ENCODE measurements around the gene IGFLR1.

Gene IGFLR1

DNA sequence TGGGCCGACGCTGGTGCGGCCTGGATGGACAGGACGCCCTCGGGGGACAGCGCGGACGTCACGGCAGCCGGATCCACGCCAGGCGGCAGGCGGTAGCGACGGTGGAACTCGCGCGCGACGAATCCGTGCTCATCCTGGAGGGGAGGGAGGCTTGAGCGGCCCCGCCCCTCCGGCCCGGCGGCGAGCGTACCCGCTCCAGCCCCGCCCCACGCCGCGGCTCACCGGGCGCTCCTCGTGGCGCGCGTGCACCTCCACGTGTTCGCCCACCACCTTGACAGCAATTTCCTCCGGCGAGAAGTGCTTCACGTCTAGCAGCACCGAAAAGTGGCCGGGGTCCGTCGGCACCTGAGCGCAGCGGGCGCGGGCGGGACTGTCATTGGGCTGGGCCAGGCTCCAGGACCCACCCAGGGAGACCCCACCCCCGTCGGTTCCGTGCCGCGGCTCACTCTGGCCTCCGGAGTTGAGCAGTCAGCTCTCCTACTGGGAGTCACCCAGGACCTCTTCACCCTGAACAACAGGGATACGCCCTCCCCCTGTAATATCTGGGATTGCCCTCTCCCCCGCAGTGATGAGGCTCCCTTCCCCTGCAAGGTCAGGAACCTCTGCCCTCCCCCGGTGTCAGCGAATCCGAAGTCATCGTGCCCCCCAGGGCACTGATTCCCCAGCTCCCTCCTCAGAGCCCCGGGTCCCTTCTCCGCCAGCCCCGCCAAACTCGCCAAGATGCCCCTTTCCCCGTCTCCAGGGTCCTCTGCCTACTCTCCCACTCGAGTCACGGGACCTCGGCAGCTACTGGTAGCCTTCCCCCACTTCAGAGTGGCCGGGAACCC is 13.5 kb upstream of the IGFLR1 start:
- DNase-seq (ENCODE audit: low spot score): no peak

DNA sequence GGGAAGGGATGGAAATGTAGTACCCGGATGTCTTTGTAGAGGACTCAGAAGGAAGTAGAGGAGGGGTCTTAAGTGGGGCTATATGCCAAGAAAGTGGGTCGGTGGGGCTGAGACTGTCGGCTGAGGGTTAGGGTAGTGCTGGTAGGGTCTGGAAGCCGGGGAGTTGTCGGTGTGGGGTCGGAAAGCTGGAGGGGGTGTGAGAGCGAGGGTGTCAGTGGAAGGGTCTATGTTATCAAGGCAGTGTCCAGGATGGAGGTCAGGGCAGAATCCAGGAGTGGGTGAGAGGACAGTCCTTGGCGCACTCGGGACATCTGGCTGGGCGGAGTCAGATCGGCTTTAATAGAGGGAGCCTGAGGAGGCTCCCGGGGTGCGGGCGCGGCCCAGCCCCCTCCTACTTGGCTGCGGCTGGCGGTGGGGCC is 12.9 kb upstream of the IGFLR1 start:
- no peak for DNase-seq (ENCODE audit: low spot score)

DNA sequence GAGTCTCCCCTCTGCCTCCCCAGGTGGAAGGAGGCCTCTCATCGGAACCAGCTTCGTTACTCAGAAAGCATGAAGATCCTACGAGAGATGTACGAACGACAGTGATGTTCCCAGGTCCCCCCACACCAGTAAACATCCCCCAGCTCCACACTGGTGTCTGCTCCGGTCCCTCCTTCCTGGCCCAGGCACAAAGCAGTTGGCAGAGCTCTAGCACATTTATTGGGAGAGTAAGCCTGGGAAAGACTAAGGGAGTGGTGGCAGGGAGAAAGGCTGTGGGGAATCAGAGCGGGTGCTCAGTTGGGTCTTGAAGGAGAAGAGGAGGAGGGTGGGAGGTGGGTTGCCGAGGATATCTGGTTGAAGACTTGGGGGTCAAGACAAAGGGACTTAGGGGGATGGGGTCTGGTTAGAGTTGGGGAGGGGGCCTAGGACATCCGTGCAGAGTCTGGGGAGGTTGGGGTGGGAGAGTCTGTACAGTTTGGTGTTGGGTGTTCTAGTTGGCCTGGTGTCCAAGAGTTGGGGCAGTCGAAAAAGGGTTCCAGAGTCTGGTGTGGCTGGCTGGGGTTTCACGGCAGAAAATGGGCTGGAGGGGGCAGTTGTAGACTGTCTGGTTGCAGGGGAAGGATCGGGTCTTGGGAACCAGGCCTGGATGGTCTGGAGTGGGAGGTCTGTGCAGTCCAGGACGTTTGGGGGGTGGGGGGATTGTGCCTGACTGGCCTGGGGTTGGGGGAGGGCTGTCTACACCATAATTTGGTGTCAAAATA is 12.3 kb upstream of the IGFLR1 start:
- no peak for DNase-seq (ENCODE audit: low spot score)

DNA sequence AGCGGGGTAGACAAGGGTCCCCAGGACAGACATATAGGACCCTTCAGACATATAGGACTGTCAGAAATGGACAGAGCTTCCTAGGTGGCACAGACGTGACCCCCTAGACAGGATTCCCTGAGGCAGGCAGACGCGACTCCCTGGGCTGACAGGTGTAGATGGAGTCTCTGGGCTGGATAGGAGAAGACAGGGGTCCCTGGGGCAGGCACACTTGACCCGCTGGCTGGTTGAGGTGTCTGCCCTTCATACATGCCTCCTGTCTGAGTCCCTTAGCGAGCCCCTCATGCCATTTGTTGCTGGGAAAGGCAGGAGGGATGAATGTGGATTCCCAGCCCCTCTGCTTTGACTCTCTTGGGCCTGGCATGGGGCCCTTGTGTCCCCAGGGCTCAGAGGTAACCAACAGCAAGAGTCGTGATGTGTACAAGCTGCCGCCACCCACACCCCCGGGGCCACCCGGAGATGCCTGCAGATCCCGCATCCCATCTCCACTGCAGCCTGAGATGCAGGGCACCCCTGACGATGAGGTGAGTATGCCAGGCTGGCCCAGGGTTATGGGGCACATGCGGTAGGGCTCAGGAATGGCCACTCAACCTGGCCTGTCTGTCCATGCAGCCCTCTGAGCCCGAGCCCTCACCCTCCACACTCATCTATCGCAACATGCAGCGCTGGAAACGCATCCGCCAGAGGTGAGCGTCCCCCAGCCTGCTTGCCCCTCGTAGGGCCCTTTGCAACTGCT is 11.6 kb upstream of the IGFLR1 start:
- no peak for DNase-seq (ENCODE audit: low spot score)

DNA sequence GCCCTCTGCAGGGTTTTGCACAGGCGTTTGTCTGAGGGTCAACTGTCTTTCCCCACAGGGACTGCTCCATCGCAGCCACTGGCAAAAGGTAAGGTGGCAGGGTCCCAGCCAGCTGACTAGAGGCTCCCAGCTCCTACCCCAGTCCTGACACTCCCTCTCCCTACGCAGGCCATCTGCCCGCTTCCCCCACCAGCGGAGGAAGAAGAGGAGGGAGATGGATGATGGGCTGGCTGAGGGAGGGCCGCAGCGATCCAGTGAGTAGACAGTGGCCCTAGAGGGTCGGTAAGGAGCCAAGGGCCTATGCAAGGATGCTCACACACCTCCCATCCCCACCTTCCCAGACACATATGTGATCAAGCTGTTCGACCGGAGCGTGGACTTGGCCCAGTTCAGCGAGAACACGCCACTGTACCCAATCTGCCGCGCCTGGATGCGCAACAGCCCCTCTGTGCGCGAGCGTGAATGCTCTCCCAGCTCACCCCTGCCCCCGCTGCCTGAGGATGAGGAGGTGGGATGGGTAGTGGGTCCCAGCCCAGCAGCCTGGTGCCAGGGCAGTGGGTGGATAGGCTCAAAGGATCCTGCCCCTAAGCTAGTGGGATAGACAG is 10.6 kb upstream of the IGFLR1 start:
- DNase-seq (ENCODE audit: low spot score): no peak

DNA sequence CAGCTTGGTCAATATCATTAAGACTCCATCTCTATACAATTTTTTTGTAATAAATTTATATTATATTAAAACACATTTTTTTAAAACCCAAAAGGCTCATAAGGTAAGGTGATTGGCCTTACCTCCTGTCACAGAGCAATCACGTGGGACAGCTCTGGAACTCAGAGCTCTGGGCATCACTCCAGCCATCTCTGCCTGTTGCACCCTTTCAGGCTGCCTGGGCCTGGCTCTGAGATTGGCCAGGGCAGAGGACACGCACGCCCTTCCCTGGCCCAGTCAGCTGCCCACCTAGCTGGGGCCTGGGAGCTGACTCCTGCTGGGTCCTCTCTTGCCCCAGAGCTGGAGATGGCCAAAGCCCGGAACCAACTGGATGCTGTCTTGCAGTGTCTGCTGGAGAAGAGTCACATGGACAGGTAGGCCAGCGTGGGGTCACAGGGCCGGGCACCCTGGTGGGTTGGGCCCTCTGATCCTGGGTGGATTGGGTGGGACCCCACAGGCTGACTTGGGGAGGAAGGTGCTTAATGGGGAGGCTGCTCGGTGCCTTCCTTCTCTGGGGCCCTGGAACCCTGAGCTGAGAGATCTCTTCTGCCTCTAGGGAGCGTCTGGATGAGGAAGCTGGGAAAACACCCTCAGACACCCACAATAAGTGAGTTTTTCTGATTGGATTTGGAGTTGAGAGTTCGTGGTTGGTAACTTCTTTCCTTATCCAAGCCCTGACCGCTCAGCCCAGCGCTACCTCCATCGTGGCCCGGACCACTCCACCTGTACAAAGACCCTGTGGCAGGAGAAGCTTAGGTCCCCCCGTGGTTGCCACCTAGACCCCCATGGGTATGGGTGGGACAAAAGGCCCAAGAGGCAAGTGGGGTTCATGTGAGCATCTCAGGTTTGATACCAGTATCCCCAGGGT is 9.8 kb upstream of the IGFLR1 start:
- no peak for DNase-seq (ENCODE audit: low spot score)

DNA sequence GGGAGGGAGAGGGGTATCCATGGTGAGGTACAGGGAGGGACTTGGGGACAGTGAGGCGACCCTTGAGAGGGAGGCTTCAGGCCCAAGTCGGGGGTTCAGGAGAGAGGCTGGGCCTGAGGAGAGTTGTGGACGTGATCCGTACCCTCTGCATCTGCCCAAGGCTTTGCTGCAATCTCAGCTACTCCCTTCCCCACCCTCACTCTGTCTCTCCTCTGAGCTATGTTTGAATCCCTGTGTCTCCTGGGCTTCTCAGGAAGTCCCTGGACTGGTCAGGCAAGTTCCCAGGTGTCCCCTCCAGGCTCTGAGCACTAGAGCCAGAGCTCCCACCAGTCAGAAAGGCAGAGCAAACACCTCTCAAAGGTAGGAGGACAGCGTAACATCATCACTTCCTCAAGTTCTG is 7.9 kb upstream of the IGFLR1 start:
- DNase-seq (ENCODE audit: low spot score): no peak

DNA sequence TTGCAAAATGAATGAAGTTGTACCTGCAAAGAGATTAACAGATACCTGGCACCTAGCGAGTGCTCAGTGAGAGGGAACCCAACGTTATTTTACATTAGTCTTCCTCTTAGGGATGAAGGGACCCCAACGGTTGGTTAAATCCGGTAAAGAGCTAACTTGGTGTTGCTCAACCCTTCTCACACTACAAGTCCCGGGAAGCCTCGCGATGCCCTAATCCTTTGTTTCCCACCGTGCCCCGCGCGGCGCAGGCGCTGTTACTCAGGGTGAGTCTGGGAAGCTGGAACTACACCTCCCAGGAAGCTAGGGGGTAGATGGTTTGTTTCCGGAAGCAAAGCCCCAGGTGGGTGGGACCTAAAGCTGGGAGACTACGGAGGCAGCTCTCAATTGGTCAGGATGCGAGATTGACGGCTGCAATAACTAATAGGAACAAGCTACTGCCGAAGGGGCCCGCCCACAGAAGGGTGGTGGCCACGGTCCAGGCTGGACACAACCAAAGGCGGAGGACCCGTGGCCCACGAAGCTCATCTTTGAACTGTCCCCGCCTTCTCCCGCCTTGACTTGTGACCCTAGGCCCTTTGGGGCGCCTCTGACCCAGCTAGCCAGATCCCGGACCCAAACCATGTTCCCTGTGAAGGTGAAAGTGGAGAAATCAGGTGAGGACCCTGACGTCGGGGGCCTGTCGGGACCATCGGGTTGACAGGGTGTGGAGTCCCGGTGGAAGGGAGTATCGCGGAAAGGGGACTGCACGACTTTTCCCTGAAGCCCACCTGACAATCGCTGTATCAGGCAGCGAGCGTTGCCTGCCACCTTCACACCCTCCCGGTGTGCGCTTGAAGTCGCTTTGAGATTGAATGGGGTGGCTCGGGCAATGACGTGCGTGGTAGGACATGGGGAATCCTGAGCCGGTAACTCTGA is 6.1 kb upstream of the IGFLR1 start, which contains the start of gene LIN37:
LIN37 (plus strand) TSS at position 471 of the 915 bp plus-strand sequence; CDS start at position 620, 149 bp downstream.
- DNase-seq (ENCODE audit: low spot score): peak; percentile 100

DNA sequence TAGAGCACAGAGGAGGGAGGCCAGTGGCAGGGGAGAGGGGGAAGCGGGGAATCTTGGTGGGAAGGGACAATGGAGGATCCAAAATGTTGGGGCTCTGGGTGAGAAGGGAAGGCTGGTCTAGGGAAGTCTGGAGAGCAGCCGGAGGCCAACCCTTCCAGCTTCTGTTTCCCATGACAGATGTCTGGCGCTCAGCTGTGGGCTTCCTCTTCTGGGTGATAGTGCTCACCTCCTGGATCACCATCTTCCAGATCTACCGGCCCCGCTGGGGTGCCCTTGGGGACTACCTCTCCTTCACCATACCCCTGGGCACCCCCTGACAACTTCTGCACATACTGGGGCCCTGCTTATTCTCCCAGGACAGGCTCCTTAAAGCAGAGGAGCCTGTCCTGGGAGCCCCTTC is 4.3 kb upstream of the IGFLR1 start:
- DNase-seq (ENCODE audit: low spot score): no peak

DNA sequence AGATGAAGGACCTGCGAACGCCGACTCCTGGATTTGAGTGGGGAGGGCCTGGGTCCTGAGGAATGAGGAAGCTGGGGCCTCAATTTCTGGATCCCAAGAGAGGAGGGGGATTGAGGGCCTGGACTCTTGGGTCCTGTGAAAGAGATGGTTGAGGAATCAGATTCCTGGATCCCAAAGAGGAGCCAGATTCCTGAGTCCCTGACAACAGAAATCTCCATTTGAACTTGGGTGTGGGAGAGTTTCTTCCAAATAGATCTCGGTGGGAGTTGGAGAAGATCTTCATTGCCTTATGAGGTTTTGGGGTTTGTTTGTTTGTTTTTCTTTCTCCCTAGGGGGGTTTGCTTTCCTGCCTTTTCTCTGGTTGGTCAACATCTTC is 3.8 kb upstream of the IGFLR1 start:
- DNase-seq (ENCODE audit: low spot score): no peak

DNA sequence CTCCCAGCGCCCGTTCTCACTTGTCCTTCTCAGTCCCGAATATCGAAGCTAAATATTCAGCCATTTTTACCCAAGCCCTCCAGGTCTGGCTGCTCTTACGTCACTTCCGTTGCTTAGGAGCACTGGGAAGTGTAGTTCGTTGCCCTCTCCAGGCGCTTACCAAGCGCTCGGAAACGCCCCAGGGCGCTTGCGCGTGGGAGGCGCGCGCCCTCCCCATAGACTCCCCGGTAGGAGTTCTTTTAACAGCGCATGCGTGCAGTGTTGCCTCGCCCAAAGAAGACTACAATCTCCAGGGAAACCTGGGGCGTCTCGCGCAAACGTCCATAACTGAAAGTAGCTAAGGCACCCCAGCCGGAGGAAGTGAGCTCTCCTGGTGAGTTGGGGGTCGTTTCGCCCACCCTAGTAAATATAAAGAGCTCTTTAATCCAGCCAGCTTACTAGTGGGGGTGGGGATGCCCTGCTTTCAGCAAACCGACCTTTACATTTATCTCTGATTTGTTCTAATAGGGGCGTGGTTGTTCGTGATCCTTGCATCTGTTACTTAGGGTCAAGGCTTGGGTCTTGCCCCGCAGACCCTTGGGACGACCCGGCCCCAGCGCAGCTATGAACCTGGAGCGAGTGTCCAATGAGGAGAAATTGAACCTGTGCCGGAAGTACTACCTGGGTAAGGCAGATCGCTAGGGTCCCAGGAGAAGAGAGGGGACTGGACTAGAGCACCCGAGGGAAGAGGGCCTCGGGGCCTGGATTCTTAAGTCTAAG is 3.3 kb upstream of the IGFLR1 start, which contains the start of the genes PSENEN and U2AF1L4:
PSENEN (plus strand) TSS at position 324 of the 759 bp plus-strand sequence; CDS start at position 604, 280 bp downstream.
U2AF1L4 (minus strand) TSS at position 91 of the 759 bp plus-strand sequence; CDS start at position 64, 27 bp downstream.
- DNase-seq (ENCODE audit: low spot score): peak; percentile 100

DNA sequence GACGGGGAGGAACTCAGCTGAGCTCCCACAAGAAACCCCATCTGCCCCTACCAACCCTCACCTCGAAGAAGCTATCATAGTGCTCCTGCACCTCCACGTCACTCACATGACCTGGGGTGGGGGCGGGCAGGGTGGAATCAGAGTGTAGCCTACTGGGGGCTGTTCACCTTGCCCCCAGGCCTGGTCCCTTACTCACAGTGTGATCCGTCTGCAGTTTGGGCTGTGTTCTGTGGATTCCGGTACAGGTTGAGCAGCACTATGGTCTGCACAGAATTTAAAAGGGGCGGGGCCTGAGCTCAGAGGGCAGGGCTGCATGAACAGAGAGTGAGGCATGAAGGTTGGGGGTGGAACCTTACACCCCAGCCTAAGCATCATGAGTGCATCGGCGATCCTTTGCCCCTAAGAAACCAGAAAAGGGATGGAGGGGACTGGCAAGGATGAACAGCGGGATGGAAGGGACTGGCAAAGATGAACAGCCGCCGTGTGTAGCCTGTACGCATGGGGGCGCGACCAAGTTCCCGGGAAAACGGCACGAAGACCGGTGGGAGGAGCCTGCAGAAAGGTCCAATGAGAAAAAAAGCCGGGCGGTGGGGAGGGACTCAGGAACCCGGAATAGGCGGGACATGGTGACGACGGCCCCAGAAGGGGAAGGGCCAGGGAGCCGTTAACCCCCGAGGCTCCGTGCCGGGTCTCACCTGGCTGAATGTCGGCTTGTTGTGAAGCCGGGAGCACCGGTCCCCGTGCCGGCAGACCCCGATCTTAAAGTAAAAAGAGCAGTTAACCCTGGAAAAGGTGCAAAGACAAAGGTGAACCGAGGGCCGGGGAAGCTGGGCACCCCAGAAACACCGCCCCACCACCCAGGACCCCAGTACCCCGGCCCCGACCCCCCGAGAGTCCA is 2.4 kb upstream of the IGFLR1 start:
- DNase-seq (ENCODE audit: low spot score): peak; percentile 96

DNA sequence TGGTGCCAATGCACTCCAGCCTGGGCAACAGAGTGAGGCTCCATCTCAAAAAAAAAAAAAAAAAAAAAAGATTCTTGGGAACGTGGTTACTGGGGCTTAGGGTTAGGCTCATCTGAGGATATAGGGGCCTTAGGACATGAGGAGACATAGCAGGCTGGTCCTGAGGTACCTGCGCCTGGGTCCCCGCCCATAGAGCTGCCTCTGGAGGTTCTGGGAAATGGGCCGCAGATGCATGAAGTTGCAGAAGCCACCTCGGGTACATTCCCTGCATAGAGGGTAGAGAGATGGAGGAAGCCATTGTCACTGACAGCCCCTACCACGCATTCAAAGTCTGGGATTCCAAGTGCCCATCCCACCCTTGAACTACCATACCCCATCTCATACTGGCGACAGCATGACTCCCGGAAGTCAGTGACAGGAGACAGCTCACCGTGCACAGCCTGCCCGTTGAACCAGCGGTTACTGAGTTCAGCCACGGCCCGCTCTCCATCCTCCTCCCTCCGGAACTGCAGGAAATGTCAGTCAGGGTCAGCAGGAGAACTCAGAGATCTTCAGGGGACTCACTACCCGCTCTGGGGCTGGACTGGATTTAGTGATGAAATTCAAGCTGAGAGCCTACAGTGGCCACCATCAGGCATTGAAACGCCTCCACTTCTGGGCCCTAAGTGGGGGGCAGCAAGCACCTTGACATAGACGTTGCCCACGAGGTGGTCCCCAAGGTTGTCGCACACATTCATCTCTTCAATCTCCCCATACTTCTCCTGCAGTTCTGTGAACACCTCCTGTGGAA is 1.6 kb upstream of the IGFLR1 start:
- no peak for DNase-seq (ENCODE audit: low spot score)

DNA sequence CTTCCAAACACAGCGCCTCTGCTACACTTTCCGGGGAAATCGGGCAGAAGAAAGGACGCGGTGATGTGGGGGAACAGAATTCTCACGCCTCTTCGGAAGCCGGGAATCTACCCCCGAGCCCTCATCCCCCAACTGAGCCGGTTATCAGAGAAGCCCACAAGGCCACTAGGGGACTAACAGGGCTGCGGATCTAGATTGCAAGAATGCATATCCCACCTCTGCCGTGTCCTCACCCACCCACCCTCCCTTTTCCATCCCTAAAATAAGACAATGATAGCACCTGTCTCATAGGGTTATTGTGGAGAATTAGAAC is 1.1 kb downstream of the IGFLR1 start:
- no peak for DNase-seq (ENCODE audit: low spot score)

DNA sequence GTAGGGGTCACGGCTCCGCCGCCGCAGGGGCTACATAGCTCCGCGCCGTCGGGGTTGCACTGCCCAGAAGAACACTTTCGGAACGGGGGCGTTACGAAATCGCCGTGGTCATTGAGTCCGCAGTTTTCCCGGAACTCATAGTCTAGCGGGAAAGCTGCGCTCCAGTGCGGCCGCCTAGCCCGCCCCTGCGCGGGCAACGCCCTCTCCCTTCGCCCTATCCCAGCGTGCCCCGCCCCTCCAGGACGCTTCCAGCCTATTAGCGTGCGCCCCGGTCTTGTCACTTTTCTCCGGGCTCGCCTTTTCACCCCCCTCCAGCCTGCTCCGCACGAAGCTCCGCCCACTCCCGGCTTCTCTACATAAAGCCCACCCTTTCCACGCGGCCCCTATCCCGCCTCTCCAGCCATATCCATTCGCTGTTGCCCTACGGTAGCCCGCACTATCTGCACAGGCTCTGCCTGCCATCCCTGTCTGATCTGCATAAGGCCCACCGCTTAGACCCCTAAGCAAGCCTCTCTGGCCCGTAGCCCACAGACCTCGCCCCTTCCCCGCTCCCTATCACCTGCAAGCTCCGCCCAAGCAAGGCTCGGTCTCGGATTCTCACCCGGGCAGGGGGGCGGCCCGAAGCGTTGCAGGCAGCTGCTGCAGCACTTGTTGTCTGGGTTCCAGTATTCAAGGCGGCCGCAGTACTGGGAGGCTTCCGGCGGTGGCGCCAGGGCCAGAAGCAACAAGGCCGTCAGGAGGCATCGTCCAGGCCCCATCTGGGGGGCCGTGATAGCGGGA is 1.6 kb downstream of the IGFLR1 start:
- DNase-seq (ENCODE audit: low spot score): peak; percentile 98

DNA sequence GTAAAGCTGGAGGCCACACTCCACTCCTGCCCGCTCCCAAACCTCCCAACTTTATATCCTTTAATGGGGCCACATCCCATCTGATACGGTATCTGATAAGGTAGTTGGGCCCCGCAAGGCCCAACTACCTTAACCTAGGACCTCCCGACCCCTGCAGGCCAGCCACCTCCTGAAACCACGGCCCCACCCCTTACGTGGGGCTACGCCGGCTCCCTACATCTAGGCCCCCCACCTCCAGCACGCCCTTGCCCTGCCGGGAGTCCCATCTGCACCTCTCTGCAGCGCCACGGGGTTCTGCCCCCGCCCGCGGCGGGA is 2.2 kb downstream of the IGFLR1 start:
- no peak for DNase-seq (ENCODE audit: low spot score)
